HuH-7 (cell line): ENCODE data around the gene BOLA2B.
A peak's percentile ranks its signal among the peaks of the same experiment; 100 is the strongest.
"Not testable (repeated sequence)": the region's sequence is repeated elsewhere in the genome, so short reads cannot be mapped to it uniquely, and the experiment has no call there.

Experiments used
- DNase-seq: peaks from one replicate; pipeline ENCODE4 v3.0.0; 2011; ENCODE audit warnings: low spot score

The BOLA2B gene

DNA sequence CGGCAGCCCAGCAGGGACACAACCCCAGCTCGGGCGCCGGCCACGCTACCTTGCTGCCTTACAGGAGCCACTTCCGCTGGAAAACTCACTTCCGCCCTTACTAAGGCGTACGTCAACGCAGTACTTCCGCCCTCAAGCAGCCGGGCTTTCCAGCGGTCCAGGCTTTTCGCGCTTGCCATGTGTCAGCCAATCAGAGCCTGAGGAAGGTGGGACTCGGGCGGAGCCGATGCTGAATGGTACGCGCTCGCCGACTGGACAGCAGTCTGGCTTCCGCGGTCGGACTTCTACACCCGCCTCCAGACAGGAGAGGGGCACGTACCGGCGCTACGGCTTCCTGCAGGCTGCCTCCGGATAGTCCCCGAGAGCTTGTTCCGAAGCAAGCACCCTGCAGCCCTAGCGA, at the start of gene BOLA2B, which contains the start of gene SLX1A:
BOLA2B (minus strand) TSS at position 52 of the 400 bp plus-strand sequence. CDS start 71 bp downstream, outside the sequence.
SLX1A (plus strand) TSS at position 261 of the 400 bp plus-strand sequence. CDS start 210 bp downstream, outside the sequence.
- not testable (repeated sequence) for DNase-seq

DNA sequence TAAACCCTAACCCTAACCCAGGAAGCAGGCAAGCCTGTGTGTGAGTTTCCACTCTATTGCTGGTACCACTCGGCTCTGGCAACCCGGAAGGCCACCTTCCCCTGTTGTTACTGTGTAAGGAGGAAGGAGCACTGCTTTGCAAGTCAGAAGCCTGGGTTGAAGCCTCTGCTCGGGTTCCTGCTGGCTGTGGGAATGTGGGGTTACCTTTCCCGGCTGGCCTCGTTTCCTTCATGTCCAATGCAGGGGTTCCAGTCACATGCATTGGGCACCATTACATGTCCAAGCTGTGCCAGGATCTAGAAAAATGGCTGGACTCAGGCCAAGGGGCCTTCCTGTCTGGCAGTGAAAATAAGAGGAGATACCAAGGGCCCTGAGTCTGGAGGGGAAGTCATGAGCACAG, 23.6 kb upstream of the BOLA2B start:
- DNase-seq = not testable (repeated sequence)

- not testable (repeated sequence) for DNase-seq
Observed at GRCh38 chr16:30211414-30211813, 17.9 kb upstream of the BOLA2B start.

GRCh38 chr16:30209032-30209431, 15.6 kb upstream of the BOLA2B start:
- DNase-seq = not testable (repeated sequence)

- not testable (repeated sequence) for DNase-seq
Observed at GRCh38 chr16:30207063-30207704, 13.7 kb upstream of the BOLA2B start.

DNA sequence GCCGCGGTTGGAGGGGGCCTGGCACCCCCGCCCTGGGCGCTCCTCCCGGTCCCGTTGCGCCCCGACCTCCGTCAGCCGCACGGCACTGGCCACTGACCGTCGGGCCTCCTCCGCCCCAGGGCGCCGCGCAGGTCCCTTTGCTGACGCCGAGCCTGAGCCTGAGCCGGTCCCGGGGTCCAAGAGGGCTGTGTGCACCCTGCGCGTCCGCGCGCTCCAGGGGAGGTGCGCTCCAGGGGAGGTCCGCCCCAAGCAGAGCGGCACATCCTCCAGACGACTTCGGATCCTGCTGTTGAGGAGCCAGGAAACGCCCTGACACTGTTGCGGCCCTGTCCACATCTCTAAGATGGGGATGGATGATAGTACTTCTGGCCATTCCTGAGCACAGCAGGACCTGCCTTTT, 12.8 kb upstream of the BOLA2B start:
- DNase-seq = not testable (repeated sequence)

DNA sequence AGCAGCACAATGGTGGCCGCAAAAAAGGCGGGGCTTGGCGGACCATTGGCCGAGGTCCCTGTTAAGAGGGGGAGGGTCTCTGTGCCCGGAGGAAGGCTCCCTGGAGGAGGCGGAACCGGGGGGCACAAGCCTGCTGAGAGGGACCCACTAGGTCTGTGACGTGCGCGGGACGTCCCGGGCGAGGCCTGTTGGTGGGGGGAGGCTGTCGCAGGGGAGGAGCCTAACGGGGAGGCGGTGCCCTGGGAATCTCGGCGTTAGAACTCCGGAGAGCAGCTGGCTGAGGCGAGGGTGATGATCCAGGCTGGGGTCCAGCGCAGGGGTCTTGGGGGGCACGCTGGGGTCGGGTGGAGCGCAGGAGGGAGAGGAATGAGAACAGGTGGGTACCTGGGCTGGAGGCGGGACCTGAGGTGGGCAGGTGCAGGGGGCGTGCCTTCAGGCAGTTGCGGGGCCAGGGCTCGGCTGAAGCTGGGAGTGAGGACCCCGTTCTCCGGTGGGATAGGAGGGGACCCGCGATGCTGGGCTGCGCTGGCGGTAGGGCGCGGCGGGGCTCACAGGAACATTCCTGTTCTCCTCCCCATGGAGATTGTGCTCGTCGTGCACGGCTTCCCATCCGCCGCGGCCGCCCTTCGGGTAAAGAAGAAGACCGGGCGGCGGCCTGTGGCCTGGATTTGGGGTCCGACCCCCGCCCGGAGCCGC, 12.2 kb upstream of the BOLA2B start:
- DNase-seq = not testable (repeated sequence)

DNA sequence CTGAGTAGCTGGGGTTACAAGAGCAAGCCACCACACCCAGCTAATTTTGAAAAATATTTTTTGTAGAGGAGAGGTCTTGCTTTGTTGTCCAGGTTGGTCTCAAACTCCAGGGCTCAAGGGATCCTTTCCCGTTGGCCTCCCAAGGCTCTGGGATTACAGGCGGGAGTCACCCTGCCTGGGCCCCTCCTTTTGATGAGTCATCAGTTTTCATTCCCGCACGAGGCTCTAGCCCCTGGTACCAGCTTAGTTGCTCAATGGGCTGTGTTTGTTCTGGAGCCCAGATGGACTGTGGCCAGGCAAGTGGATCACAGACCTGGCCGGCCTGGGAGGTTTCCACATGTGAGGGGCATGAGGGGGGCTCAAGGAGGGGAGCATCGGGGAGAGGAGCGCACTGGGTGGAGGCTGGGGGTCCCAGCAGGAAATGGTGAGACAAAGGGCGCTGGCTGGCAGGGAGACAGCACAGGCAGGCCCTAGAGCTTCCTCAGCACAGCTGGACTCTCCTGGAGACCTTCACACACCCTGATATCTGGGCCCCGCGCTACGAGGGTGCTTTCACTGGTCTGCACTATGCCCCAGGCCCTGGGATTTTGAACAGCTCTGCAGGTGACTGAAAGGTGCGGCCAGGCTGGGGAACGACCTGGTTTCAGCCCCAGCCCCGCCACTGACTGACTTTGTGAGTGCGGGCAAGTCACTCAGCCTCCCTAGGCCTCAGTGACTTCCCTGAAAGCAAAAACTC, 6.3 kb upstream of the BOLA2B start:
- DNase-seq = not testable (repeated sequence)

- not testable (repeated sequence) for DNase-seq
Observed at GRCh38 chr16:30199049-30199448, 5.6 kb upstream of the BOLA2B start, which contains the start of gene SULT1A3. TSS of gene SULT1A3 (plus strand) at chr16:30199255. CDS start at chr16:30200729, 1,474 bp downstream.

DNA sequence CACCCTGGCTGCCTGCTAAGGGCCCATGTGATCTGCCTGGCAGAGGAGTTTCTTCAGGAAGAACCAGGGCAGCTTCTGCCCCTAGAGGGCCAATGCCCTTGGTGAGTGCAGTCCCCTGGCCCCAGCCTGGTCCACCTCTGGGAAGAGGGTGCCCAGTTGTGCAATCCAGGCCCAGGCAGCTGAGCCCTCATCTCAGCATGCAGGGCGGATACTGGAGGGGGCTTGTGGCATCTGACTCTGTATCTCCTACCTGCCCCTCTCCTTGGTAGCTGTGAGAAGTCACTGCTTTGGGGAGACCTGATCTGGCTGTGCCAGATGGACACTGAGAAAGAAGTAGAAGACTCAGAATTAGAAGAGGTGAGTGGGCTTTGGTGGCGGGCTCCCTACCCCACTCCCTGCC, 3.5 kb upstream of the BOLA2B start:
- not testable (repeated sequence) for DNase-seq

DNA sequence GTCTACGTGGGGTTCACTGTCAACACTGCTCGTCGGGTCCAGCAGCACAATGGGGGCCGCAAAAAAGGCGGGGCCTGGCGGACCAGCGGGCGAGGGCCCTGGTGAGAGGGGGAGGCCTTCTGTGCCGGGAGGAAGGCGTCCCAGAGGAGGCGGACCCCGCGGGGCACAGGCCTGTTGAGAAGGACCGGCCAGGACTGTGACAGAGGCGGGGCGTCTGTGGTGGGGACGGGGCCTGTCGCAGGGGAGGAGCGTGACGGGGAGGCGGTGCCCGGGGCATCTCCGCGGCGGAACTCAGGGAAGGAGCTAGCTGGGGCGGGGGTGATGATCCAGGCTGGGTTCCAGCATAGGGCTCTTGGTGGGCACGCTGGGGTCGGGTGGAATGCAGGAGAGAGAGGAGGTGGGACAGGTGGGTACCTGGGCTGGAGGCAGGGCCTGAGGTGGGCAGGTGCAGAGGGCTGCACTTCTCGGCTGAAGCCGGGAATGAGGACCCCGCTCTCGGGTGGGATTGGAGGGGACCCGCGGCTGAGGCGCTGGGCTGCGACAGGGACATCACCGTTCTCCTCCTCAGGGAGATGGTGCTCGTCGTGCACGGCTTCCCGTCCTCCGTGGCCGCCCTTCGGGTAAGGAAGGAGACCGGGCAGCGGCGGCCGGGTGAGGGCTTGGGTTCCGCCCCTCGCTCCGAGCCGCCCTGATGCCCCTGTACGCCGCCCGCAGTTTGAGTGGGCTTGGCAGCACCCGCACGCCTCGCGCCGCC, 883 bp upstream of the BOLA2B start:
- DNase-seq = not testable (repeated sequence)

- not testable (repeated sequence) for DNase-seq
Observed at GRCh38 chr16:30193098-30193497, 368 bp downstream of the BOLA2B start.

DNA sequence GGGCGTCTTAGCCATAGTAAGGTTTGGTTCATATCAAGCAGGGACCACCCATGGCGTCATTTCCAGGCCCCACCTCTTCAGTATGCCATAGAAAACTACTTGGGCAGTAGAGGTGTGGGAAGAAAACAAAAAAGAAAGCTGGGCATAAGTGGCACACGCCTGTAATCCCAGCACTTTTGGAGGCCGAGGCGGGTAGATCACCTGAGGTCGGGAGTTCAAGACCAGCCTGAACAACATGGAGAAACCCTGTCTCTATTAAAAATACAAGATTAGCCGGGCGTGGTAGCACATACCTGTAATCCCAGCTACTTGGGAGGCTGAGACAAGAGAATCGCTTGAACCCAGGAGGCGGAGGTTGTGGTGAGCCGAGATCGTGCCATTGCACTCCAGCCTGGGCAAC, 2.3 kb downstream of the BOLA2B start:
- DNase-seq = not testable (repeated sequence)

DNA sequence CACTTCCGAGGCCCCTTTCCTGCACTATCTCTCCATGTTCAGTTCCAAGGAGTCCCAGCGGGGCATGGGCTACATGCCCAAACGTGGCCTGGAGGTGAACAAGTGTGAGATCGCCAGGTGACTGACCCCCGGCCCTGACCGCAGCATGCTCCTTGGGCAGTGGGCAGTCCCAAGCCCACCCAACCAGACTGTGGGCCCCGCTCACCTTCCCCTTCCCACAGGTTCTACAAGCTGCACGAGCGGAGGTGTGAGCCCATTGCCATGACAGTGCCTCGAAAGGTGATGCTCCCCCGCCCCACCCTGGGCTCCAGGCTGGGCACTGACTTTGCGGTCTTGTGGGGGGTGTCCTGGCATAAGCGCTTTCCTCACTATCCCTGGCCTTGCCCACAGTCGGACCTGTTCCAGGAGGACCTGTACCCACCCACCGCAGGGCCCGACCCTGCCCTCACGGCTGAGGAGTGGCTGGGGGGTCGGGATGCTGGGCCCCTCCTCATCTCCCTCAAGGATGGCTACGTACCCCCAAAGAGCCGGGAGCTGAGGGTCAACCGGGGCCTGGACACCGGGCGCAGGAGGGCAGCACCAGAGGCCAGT, 5.4 kb downstream of the BOLA2B start:
- DNase-seq = no peak

GRCh38 chr16:30187556-30187865, 6.0 kb downstream of the BOLA2B start:
- no peak for DNase-seq

DNA sequence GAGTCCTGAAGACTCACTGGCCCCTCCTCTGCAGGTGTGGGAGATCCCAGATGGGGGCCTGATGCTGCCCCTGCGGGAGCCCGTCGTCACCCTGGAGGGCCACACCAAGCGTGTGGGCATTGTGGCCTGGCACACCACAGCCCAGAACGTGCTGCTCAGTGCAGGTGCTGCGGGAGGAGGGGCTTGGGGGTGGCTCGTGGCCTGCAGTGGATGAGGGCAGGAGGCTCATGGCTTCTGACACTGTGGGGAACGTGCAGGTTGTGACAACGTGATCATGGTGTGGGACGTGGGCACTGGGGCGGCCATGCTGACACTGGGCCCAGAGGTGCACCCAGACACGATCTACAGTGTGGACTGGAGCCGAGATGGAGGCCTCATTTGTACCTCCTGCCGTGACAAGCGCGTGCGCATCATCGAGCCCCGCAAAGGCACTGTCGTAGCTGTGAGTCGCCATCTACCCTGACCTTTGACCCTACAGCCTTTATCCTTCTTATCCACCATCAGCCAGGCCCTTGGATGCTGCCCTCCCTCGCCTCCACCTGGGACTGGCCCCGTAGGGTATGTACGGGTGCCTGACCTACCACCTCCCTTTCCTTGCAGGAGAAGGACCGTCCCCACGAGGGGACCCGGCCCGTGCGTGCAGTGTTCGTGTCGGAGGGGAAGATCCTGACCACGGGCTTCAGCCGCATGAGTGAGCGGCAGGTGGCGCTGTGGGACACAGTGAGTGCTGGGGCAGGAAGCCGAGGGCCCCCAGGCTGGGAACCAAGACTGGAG, 6.5 kb downstream of the BOLA2B start:
- DNase-seq = peak; percentile 73

DNA sequence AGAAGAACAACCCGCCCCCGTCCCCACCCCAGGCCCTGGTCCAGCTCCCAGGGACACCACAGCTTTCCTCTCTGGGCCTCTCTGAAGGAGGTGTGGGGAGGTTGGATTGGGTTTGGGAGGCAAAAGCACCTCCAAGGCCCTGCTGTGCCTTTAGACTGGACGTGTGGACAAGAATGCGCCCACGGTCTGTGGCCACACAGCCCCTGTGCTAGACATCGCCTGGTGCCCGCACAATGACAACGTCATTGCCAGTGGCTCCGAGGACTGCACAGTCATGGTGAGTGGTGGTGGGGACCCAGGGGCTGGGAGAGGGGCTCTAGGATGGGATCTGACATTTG, 7.1 kb downstream of the BOLA2B start:
- DNase-seq = no peak

- no peak for DNase-seq
Observed at GRCh38 chr16:30185683-30186421, 7.6 kb downstream of the BOLA2B start.

- DNase-seq = no peak
Observed at GRCh38 chr16:30184891-30185682, 8.4 kb downstream of the BOLA2B start.
